OCI-M2 (cell line): Measurements from ENCODE around the gene SUSD6.
A peak's percentile ranks its signal among the peaks of the same experiment; 100 is the strongest.
"Not testable (repeated sequence)": the region's sequence is repeated elsewhere in the genome, so short reads cannot be mapped to it uniquely, and the experiment has no call there.

Experiments used
- DNase-seq: peaks from one replicate; lab custom pipeline; 2025; ENCODE audit not compliant: unreplicated experiment; lab: John Stamatoyannopoulos, UW

The SUSD6 gene

DNA sequence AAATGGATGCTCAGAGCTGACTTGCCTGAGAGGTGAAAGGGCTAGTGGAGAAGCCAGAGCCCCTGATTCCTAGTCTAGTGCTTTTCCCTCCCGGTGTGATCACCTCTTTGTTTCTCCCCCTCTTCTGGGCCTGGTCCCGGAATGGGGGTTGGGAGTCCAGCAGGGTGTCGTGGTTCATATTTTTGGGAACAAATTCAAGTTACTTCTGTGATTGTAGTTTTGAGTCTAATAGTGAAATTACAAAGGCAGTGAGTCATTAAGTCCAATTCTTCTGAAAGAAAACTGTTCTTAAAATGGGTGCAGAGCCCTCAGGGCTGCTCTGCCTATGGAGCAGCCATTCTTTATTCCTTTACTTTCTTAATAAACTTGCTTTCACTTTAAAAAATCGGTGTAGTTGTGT lies 7.6 kb downstream of the SUSD6 start:
- no peak for DNase-seq

DNA sequence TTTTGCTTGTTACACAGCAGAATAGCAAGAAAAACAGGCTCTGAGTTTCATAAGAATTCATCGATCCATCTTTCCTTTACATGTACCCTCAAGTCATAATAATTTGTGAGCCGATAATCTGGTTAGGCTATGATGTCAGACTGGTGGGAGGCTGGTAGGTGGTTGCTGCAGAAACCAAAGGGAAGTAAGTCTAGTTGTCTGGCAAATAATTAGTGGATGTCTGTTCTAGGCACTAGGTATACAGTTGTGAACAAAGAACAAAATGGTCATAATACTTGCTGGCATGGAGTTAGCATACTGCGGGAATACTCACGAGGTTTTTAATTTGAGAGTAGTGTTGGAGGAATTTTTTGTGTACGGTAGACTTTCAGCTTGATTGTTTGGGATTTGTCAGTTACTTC lies 8.8 kb downstream of the SUSD6 start:
- no peak for DNase-seq

DNA sequence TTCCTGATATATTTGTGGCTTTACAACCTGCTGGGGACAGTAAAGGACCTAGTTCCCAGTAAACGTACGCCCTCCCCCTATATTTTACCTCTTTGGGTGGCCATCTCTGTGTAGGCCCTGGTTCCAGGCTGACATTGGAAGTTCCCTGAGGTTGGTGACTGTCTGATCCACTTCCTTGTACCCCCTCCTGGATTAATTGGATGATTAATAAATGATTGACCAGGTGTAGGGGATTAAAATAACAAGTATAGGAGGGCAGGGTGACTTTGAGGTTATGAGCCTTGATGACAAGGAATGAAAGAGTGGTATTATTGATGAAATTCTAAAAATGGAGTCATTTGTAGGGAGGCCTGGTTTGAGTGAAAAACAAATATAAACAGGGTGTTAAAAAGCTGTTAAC lies 9.6 kb downstream of the SUSD6 start:
- DNase-seq, result no peak

DNA sequence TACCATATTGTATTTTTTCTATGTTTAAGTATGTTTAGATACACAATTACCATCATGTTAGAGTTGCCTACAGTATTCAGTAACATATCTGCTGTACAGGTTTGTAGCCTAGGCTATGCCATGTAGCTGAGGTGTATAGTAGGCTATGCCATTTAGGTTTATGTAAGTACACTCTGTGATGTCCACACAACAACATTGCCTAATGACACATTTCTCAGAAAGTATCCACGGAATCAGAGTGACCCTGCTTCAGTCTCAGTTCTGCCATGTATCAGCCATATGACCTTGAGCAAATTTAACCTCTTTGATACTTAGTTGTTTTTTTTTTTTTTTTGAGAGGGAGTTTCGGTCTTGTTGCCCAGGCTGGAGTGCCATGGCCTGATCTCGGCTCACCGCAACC lies 12.7 kb downstream of the SUSD6 start:
- DNase-seq, result no peak

DNA sequence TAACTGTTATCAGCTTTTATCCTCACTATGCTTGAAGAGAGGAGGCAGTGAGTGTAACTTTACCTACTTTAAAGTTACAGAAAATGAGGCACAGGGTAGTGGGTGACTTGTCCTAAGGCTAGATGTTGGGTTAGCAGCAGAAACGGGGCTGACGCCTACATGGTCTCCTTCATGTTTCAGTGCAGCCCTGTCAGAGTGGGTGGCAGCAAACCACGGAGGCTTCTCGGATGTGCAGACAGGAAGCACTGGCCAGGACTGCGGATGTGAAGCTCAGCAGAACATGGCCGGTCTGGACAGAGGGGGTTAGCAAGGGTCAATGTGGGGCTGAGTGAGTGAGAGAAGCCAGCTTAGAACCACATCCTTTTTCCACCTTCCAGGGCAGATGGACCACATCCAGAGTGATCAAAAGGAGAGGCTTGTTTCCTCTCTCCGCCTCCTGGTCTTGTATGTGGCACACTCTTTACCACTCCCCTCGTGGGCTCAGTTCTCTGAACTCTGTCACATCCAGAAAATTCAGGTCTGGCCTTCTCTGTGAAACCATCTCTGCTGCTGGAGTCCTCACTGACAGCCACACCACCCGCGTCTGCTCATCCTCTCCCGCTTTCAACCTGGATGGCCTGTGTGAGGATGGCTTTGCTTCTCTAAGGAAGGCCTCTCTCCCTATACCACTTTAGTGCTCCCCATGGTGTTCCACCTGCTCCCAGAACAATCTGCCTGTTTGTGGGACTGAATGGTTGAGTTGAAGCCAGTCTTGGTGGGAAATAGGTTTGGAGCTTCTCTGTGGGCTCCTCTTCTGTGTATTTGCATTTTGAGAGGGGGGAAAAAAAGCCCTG lies 14.1 kb downstream of the SUSD6 start:
- DNase-seq, result no peak

DNA sequence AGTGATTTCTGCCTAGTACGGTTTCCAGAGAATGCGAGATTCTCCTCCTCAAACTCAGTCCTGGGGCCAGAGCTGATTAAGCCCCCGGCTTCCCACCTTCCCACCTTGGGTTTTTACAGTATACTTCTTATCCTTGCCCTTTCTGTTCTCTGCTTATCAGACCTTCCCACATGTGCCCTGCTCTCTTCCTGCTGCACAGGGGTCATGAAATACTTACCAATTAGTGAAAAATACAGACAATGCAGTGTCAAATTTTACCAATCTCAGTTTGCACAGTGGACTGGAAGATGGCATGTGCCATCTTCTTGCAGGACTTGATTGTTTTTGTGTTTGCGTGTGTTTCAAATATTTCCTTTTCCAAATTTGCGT lies 14.7 kb downstream of the SUSD6 start:
- DNase-seq, result peak; percentile 35

DNA sequence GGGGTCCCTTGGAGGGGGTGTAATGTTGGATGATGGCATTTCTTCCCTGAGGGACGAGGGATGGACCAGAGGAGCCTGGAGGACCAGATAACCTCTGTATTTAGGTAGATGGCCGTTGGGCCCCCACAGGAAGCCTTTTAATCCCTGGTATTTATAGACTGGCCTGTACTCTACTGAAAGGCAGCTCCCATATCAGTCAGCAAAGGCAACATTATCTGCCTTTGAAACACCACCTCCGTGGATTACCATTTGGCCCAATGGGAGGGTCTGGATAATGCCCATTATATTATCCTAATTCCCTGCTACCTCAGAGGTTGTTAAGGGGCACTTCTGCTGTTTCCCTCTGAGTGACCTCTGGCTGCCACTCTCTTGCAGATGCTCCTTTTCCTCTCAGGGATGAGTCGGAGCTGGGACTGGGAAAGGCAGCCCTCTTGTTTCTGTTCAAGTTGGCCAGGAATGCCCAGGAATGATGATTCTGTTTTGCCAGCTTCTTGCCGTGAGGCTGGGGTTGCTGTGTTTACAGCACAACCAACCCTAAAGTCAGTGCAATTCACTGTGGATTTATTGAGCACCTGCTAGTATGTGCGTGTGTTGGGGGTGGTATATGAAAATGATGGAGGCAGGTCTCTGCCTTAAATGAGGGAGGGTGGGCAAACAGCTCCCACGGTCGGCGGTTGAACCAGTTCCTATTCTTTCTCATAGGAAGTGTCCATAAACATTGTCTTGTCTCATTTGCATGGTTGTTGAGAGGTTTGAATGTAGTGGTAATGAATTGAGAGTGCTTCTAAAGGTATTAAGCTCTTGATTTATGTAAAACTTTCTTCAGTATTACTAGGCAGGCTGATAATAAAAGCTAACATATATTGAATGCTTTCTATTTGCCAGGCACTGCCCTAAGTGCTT lies 18.1 kb downstream of the SUSD6 start:
- peak; percentile 73 for DNase-seq

DNA sequence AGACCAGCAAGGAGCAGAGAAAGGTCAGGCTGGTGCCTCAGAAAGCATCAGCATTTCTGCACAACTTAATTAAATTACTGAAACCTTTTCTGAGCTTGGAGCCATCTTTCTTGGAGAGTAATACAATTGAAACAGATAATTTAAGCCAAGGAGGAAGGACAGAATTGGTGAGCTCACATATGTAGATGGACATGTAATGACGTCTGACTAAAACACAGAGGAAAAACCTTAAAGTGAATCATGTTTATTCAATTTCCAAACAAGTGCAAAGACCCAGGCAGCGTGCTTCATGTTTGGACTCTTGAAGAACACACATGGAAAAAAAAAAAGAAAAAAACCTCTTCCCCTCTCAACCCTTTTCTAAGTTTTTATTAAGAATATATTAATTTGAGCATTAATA lies 19.0 kb downstream of the SUSD6 start:
- no peak for DNase-seq

DNA sequence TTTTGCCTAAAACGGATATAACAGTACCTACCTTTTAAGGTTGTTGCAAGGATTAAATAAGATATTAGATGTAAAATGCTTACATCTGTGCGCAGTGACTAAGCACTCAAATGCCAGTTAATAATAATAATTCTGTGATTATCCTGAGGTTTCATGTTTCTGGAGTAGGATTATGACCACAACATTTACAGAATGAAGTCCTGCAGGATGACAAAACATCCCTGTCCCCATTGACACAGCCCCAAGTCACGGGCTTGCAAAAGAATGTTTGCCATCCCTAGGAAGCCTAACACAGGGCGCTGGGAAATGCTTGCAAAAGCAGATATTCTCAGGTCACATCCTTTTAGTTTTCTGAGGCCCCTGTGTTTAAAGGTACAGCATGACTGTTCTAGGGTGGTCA lies 20.1 kb downstream of the SUSD6 start:
- no peak for DNase-seq

DNA sequence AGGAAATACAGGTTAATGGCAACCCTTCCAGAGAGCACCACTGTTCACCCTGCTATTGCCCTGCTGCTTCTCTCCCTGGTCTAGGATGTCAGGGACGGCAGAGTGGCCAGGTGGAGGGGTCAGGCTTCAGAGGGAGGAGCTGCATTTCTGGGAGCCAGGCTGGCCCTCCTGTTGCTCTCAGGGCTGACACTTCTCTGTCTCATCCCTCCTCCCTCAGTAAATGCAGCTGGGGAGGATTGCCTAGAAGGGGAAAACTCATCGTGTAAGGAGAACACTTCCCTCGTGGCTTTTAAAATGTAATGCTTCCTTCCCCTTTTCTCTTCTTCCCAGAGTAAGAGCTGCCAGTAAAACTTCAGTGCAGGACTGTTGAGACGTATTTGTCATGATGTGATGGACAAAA lies 20.8 kb downstream of the SUSD6 start:
- no peak for DNase-seq

DNA sequence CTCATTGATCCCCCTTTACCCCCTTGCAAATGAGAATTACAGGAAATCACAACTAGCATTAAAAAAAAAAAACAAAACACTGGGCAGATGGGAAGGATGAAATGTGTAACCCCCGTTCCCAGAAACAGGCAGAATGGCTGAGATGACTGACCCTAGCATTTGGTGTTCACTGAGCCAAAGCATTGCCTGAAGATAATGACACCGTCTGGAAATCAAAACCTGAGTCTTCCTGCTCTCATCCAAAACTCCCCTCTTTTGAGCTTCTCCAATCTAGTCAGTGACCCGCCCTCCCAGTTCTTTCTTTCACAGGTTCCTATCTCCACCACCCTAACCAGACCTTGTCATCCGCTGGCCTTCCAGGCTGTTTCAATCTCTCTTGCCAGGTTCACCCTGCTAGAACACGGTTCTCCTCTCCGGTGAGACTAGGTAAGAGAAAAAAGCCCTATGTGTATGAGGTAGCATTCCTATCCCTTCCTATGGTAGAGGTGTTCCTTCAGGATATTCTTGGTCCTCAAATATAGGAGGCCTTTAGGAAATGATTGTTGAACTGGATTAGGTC lies 21.3 kb downstream of the SUSD6 start:
- DNase-seq, result no peak

DNA sequence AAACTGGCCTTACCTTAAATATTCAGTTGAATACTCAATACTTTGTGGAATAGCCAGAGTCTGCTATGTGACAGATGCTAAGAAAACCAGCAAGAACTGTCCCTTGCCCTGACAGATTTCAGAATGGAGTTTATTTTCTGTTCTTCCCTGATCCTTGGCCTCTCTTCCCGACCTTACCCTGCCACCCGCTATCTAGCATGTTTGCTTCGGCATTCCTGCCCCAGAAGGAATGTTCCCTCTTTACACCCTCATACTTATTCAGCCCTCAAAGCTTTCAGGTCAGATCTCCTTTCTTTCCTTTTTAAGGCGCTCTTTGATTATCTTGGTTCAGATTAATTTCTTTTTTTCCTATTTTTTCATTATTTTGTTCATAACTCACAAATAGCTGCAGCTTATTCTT lies 21.8 kb downstream of the SUSD6 start:
- DNase-seq, result no peak

DNA sequence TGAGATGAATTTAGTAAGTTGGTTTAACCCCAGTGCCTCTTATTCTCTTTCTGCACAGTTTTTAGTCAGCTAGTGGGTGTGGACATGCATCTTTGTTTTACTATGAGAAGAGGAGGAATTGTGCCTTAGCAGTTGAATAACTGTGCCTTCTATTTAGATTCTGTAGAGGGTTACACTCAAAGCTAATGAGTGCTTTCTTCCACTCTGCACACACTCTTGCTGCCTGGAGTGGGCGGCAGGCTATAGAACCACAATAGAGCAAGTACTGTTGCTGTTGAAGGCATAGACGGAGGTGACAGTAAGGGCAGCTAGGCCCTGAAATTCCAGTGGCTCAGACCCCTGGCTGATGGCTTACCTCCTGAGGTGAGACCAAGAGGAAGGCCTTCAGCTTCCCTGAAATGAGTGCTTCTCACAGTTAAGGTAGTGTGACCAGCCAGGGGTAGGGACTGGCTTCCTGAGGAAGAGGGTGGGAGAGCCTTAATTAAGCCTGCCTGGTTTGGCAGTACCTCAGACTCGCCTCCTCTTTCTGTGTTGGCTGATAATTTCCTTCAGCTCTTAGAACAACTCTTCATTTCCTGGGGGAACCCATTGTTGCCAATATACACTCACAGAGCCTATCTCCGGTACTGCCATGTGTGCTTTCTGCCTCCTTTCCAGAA lies 24.7 kb downstream of the SUSD6 start:
- DNase-seq, result no peak

DNA sequence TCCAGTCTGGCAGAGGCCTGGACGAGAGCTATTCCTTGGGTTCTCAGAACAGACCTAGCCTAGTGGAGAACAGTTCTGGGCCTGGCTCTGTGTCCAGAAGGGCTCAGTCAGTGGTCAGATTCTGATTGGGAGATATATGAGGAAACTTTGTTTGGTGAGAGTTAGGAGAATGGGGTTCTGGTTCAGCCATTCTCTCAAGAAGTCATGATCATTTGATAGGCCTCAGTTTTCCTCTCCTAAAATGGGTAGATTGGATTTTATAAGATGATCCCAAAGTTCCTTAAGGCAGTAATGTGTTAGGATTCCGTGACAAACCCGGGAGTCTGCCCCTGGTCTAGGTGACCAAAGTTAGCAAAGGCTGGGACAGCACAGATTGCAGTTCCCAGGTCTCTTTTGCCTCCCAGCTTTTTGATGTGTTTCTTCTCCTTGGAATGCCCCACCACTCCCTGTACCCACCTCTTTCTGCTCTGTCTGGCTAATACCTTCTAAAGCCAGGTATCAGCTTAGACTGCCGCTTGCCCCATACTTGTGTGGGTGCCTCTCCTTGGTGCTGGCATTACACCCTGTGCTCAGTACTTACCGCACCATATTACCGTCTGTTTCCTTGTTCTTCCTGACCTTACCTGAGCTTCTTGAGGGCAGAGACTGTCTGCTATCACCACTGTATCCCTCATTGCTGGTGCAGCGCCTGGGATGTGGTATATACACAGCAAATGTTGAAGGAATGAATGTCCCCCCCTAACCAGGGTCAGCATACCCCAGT lies 25.5 kb downstream of the SUSD6 start:
- no peak for DNase-seq

DNA sequence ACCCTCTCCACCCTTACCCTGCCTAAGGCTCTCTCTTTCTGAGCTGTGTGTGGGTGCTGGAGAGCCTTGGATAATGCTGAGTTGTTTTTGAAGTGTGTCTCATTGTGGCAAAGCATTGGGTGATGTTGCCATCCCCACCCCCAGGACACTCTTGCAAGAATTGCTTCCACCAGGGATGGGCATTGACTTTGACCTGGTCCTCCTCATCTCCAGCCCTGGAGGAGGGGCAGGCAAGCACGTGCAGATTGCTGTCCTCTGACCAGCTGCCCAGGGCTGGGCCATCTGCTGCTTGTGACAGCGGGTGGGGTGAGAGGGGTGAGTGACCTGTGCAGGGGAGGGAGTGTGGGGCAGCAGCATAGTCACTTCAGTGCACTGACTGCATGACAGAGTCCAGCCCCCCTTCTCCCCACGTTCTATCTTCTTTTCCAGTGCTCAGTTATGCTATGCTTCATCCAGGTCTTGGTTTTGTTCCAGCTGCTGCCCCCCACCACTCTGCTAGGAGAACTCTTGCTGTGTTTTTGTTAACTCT lies 26.2 kb downstream of the SUSD6 start:
- DNase-seq, result no peak

DNA sequence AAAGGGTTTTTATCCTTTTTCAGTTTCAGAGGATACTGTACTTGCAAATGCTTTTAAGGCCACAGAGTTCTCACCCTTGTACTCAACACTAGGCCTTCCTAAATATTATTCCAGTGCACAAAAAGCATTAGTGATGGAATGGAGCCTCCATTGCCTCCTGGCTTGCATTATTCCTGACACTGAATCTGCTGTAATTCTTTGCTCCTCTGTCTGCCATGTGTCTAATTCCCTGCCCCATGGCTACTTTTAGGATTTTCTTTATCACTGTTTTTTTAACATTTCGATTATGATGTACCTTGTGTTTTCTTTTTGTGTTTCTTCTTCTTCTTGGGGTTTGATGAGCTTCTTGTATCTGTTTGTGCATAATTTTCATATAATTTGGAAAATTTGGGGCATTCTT lies 29.5 kb downstream of the SUSD6 start:
- DNase-seq, result no peak

DNA sequence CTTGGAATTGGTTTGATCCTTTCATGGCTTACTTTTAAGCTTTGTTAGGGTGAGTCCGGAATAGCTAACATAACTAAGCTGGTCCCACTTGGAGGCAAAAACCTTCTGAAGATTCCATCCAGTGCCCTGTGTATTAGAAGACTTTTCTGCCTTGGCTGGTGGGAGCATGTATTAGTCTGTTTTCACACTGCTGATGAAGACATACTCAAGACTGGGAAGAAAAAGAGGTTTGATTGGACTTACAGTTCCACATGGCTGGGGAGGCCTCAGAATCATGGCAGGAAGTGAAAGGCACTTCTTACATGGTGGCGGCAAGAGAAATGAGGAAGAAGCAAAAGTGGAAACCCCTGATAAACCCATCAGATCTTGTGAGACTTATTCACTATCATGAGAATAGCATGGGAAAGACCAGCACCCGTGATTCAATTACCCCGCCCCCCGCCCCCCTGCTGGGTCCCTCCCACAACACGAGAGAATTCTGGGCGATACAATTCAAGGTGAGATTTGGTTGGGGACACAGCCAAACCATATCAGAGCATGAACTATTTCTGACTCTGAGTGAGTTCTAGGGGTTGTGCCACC lies 30.9 kb downstream of the SUSD6 start:
- not testable (repeated sequence) for DNase-seq

DNA sequence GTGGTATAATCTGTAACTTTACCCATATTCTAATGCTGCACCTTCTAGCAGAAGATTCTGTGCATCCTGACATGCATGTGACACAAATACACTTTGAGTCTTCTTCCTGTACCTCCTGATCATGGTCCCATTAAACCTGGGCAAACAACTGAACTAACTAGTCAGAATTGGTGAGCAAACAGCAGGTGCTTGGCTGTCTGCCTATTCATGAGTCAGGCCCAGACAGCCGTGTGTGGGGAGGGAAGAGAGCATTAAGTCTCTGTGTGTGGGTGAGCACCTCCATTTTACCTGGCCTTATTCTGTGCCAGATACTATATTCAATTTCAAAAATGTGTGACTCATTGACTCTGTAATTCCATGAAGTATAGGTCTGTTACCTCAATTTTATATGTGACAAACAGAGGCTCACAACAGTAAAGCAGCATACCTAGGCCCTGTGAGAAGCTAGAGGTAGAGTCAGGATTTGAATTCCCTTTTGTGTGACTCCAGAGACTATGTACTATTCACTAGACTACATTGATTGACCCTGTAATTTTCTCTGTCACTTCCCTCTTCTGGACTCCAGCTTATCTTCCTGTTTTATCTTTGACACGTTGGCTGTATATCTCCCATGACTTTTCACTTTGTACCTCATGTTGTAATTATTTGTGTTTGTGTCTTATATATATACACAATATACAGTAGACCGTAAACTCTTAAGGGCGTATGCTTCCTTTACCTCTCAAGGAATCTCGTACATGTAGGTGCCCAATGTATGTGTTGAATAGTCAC lies 32.2 kb downstream of the SUSD6 start:
- DNase-seq, result no peak

DNA sequence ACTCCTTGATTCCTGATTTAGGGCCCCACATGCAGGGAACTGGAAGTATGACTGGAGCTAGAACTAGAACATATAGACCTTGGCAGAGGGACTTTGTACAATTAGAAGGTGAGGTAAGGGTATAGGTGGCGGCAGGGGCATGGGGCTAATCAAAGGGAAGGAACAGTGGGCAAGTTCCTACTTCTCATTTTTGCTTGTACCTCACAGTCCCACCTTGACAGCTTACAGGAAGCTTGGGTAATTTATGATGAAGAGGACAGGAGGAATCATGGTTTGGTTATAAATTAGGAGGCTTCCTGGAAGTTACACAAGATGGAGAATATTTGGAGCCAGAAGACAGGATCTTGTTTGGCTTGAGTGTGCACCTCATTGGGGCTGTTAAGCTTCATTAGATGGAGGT lies 33.4 kb downstream of the SUSD6 start:
- DNase-seq, result no peak
